HG03159 (cell line): Measurements from ENCODE around the gene TXNL1.
"Not testable (repeated sequence)": the region's sequence is repeated elsewhere in the genome, so short reads cannot be mapped to it uniquely, and the experiment has no call there.

Experiments
- ATAC-seq: cut with Tn5 transposase; IDR thresholded peaks from one replicate; pipeline ENCODE4 v1.9.1; 2021; ENCODE audit warnings: mild to moderate bottlenecking, moderate library complexity; ENCODE audit not compliant: unreplicated experiment

TXNL1 gene

DNA sequence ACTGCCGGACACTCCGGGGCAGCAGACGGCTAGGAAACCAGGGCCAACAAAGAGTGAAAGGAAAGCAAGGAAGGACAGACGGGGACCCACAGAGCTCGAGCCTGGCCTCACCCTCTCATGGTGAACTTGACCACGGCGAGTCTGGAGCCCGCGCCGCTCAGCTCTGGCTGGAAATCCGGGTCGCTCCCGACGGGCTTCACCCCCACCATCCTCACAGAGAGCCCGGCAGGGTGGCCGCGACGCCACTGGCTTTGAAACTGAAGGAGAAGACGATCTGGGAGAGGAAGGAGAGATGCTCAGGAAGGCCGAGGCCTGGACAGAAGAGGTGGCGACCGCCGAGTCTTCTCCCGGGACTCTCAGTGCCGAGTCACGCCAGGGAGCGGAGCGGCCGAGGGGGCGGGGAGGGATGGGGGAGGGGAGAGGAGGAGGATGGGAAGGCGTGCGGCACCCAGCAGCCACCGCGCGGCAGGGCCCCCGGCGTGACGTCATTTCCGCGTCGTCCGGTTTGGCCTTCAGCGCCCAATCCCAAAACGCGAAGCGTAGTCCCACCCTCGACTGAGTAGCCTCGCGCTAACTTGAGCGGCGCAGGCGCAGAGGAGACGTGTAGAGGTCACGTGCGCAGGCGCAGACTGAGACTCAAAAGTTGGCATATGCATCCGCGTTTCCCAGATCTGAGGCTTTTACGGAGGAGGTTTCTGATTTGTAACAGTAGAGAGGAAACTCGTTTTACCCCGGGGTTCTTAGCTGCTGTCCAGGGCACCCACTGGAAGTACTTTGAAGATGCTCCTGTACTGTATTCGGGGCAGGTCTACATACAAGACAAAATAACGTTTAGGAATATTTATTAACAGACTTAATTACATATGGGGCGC, at the start of gene TXNL1:
Gene TXNL1, minus strand, starts transcription at position 361 of the 872 bp plus-strand sequence. Its CDS starts 152 bp downstream, at position 209.
- ATAC-seq, result peak; percentile 98

DNA sequence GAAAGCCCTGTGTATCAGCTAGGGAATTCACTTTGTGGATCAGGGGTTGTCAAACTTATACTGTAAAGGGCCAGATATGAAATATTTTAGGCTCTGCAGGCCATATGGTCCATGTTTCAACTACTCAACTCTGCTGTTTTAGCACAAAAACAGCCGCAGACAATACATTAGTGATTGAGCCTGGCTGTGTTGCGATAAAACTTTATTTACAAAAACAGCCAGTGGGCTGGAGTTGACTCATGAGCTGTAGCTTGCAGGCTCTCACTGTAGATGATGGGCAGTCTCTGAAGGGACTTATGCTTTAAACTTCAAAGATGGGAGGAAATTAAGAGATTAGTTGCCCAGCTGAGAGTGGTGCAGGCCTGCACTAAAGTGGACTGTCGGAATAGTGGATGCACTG, 45.9 kb upstream of the TXNL1 start:
- no peak for ATAC-seq

DNA sequence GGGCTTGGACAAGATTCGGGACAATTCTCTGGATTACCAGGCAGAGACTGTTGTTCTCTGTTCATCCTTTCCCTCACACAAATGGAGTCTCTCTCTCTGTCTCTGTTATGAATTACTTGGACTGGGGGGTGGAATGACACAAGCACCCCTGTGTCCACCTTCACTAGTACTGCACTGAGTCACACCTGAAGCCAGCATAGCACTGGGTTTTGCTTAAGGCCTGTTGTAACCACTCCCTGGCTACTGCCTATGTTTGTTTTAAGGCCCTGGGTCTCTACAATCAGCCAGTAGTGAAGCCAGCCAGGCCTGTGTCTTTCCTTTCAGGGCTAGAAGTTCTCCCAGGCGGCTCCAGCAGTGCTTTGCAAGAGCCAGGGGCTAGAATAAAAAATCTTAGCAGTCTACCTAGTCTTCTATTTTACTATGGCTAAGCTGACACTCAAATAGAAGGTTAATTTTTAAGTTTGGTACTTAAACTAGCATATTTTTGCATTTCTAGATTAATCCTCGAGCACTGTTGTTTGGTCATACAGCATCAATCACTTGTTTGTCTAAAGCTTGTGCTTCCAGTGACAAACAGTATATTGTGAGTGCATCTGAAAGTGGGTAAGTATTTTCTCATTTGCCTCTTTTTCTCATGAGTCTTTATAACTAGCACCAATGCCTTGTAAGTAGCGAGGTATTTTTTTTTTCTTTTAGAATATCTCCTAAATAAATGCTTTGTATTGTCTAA, 40.6 kb upstream of the TXNL1 start:
- ATAC-seq, result no peak

DNA sequence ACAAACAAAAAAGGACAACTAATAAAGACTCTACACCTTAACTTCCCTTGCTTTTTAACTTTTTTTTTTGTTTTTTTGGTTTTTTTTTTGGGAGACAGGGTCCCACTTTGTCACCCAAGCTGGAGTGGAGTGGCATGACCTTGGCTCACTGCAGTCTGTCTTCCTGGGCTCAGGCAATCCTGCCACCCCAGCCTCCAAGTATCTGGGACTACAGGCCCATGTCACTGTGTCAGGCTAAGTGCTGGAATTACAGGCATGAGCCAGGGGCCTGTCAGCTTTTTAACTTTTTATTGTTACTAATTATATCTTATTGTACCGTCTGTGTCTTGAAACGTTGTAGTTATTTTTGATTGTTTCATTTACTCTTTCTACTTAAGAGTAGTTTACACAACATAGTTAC, 38.2 kb upstream of the TXNL1 start:
- ATAC-seq, result no peak

DNA sequence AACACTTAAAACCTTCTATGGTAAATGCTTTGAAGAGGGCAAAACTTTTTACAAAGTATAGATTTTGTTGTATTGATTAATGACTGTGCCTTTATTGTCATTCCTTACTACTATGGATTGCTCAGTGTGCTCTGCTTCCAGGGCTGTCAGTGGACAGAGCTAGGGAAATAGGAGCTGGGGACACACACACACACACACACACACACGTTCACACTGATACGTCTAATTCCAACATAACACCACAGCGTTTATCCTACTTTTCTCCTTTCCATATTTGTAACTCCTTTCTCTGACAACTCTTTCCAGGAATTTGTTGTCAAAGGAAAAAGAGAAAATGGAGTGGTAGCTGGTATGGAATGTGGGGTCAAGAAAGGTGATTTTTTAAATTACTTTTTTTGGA, 34.6 kb upstream of the TXNL1 start:
- no peak for ATAC-seq

DNA sequence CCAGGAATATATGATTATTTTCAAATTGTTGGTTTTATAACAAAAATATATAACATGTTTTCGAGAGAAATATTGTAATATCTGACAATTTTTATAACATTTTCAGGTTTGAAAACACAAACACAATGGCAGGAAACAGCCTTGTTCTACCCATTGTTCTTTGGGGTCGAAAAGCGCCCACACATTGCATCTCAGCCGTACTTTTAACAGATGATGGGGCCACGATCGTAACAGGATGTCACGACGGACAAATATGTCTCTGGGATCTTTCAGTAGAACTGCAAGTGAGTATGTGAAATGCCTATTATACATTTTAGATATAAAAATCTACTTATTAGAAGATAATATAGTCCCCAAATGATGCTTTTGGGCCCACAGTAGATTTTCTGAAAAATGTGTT, 34.0 kb upstream of the TXNL1 start:
- no peak for ATAC-seq

DNA sequence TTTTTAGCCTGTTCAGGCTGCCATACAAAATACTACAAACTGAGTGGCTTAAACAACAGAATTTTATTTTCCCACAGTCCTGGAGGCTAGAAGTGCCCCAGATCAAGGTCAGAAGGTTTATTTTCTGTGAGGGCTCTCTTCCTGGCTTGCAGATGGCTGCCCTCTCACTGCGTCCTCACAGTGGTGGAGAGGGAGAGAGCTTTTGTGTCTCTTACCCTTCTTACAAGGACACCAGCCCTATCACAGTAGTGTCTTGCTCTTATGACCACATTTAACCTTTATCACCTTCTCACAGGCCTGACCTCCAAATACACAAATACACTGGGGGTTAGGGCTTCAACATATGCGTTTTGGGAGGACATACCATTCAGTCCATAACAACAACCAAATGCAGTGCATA, 24.5 kb upstream of the TXNL1 start:
- no peak for ATAC-seq

DNA sequence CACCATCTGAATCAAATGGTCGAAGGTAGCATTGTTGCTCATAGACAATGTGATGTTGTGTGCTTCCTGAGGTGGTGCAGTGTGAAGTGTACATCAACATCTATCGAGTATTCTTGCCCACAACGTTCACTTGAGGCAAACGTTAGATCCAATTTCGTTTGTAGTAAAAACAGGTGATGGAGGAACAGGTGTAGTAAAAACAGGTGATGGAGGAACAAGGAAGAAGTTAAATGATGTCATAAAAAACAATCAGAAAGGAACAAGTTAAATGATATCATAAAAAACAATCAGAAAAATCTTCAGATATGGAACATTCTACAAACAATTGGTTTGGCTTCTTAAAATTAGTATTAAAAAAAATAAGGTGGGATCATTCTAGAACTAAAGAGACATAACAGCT, 24.1 kb upstream of the TXNL1 start:
- ATAC-seq, result no peak

DNA sequence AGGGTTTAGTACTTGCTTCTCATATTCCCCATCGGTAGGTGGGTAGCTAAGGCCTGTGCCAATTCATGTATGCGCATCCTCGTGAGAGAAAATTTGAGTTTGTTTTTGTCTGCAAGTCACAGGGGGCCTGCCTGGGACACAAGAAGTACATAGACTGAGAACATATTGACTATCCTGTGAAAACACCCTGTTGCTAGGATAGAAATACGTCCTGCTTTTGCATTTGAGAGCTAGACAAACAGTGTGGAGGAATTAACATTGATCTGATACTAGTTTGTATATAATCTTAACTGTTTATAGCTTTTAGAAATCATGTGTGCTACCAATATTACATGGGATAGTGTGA, 23.6 kb upstream of the TXNL1 start:
- no peak for ATAC-seq

DNA sequence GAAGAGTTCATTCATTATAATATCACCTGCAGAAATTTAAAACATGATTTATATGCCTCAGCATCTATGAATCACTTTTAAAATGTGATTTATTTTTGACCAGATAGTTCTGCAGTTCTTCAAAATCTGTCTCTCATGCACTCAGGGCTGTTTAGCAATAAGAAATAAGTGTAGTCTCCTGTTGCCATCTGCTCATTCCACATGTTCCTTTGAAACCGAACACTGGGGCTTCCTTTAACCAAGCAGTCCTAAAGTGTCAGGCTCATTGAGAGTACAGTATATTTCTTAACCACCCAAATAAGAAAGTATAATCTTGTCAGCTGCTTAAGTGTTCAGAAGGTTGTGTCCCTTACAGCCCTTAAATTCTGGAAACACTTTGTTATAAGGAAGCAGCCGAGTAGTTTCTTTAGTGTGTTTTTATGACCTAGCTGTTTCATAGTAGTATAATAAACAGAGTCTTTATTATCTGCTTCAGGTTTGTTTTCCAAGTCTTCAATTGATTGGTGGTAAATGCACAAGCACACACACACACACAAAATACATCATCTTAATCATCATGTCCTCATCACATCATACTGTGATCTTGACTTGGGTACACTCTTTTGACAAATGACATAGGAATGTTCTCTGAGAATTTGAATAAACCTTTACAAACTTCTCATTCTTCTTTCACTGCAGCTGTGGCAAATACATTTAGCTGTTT, 23.1 kb upstream of the TXNL1 start:
- ATAC-seq, result no peak

DNA sequence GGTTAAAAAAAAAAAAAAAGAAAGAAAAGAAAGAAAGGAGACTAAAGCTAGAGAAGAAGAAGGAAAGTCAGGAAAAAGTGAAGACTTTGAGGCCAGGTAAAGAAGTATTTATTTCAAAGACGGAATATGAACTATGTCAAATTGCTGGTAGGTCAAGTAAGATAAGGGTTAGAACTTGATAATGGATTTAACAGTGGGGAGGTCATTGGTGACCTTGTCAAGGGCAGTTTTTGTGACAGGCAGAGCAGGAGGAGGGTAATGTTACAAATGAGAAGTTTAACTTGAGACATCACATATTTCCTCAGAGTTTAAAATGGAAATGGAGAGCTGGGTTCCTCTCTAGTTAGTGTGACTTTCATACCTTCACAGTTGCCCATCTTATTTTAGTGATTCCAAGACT, 22.3 kb upstream of the TXNL1 start:
- ATAC-seq, result no peak

DNA sequence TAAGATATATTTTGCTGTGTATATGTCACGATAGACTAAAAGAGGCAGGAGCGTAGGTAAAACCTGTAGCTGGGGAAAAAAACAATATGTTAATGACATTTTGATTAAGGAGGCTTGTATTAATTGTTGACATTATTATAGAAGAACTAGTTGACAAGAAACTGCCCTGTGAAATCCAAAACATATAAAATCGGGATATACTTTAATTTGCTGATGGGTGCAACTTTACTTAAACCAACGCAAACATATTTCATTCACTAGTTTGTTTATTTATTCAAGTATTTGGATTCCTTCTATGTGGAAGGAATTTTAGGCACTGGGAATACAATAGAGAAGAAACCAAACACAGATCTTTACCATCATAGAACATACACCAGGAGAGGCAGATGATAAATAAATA, 20.7 kb upstream of the TXNL1 start:
- ATAC-seq, result no peak

DNA sequence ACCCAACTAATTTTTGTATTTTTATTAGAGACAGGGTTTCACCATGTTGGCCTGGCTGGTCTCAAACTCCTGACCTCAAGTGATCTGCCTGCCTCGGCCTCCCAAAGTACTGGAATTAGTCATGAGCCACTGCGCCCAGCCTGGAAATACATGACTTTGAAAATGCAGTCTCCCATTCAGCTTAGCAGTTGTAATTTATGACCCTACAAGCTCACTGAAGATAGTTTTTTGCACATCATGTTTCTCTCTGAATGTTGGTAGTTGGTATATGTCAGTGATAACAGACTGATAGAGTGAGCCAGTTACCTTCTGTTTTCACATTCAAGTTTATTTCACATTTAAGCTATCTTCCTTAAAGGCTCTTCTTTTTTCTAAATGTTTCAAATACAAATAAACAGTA, 19.9 kb upstream of the TXNL1 start:
- ATAC-seq, result no peak

DNA sequence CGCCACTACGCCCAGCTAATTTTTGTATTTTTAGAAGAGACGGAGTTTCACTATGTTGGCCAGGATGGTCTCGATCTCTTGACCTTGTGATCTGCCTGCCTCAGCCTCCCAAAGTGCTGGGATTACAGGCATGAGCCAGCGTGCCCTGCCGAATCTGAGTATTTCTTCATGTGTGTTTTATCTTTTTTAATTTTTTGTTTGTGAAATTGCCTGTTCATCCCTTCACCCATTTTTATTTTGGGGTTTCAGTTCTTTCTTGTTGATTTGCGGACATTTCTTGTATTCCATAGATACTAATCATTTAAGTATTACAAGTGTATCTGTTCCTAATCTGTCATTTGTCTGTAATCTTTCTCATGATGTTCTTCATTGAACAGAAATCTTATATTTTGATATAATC, 15.9 kb upstream of the TXNL1 start:
- ATAC-seq, result not testable (repeated sequence)

DNA sequence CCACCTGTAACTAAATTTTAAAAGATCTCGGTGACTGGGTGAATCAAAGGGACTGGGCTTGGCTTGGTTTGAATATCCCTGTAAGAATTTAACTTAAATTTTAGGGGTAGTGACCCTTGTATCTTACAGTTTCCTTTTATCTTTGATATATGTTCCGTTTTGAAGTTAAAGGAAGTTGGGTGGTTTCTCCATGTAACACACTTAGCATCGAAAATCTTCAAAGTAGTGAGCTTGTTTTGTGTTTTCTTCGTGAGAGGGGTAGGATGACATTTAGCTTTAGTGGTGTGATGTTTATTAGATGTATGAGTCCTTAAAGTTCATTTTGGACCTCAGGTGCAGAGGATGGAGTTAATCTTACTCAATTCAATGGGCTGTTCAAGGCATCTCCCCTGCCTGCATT, 14.4 kb upstream of the TXNL1 start:
- no peak for ATAC-seq

DNA sequence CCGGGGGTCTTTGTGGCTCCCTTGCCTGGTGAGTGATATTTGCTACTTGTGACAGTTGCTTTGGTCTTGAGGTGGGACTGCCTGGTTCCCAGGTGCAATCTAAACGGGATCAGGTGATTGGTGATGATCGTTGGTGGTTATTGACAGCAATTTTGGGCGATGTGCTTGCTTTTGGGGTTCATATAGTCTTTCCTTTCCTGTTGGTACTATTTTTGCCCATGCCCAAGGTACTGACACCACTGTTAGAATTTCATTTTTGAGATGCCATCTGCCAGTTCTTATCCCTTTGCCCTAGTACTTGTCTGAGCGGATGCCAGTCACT, 13.3 kb upstream of the TXNL1 start:
- no peak for ATAC-seq

DNA sequence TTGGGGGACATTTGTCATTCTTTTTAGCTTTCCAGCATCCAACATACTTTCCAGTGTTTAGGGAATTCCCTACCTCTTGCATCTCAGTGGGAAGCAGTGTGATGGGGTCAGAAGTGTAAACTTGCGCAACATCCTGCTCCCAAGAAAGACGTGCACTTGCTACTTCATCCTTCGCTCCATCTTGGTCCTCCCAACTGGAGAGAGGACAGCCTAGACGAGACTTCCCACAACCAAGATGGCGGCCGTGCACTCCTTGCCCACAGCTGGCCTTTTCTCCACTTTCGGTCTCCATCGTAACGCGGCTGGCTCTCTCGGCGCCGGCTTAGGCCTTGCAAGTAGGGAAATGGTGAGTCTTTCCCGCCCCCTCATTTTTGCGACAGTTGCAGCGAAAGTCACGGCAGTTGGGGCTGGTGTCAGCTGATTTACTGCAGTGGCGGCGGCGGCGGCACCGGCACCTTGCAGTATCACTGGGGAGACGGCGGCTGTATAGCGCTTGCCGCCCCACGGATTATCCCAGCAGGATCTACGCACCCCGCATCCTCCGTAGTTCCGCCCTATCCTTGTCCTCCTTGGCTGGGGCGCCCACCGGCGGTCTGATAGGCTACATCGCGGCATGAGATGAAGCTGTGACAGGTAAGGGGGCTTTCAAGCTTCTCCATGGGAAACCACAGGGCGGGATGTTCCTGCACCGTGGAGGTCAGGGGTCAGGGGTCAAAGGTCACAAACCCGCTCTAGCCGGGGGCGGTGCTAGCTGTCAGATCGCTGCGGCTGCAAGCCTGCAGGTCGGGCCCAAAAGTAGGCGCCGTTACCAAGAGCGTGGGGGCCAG, 12.8 kb upstream of the TXNL1 start, which contains the start of gene WDR7:
Gene WDR7, plus strand, starts transcription at position 416 of the 827 bp plus-strand sequence. CDS start 21,157 bp downstream, outside the sequence.
- ATAC-seq, result peak; percentile 97

DNA sequence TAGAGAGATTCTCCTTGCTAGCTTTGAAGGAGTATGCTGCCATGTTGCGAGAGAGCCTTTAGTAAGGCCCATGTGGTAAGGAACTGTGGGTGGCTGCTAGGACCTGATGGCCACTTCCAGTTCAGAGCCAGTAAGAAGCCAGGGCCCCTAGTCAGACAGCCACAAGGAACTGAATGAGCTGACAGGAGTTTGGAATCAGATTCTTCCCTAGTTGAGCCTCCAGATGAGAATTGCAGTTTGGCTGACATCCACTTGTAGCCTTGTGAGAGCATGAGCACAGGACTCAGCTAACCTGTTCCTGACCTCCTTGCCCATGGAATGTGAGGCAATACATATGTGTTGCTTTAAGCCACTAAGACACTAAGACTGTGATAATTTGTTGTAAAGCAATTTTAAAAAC, 11.6 kb upstream of the TXNL1 start:
- ATAC-seq, result no peak

DNA sequence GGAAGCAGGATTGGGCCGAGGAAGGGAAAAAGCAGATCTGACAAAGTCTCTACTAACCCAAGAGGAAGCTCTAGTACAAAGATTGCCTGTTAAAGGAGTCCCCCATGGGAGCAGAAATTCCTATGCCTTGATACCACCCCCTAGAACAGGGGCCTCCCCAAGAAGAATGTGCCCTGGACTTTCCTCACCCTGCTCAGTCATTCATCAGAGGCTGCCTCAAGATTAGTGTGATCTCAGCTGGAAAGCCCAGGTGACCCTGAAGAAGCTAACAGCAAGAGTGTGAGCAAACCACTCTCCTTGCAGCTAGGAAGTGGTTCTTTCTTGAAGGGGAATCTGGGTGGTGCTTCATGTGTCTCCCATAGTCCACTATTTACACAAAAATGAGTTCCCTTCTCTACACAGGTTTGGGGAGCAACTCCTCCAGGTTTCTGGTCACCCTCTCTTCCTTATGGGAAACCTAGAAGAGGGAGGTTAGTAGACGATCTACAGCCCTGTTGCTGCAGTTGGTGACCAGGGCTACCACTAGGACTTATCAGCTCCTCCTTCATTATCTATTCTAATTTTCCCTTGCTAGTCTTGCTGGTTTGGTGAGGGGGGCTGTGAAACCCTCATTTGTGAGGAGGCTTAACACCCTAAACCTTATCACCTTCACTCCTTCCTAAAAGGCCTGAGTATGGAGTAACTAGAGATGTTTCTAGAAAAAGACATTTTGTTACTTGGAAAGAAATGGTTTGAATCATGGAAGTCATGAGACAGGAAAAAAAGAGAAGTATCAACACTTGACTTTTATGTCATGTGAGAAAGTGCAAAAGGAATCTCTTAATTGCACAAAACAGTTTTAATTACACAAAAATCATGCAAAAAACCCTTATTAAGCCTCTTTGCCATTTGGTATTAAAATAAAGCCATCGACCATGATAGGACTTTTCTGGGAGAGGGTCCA, 9.8 kb upstream of the TXNL1 start:
- ATAC-seq, result no peak

DNA sequence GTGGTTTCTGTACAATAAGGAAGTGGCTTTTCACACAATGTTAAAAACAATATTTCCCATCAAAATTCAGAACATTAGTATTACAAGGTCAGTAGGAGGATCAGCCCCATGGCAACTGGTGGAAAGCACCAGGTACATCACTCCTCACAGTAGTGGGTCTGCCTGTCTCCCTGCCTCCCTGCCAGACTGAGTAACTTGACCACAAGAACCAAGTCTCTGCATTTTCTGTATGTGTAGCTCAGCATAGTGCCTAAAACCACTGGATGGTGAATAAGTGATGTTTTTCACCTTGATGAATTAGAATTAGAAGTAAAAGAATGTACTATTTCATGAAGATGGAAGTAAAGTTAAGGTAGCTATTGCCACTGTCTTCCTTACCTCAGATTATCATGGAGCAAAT, 8.7 kb upstream of the TXNL1 start:
- no peak for ATAC-seq
